Measurements from ENCODE around the gene KLRC3.

GRCh38 chr12:10385166-10385613, 35.2 kb downstream of the KLRC3 start:
- TF ChIP-seq POLR2AphosphoS5 (IDR thresholded peaks at IDR 0.05; ENCODE audit: low read depth, low read length) = no peak
- no peak for TF ChIP-seq ZSCAN5A (CRISPR knock-in tag; IDR thresholded peaks at IDR 0.05; ENCODE audit: borderline replicate concordance)
- no peak for TF ChIP-seq MEIS2 (CRISPR knock-in tag; IDR thresholded peaks at IDR 0.05)
- TF ChIP-seq RARG (CRISPR knock-in tag; IDR thresholded peaks at IDR 0.05; ENCODE audit: low read depth) = no peak
- no peak for TF ChIP-seq ZNF280D (CRISPR knock-in tag; IDR thresholded peaks at IDR 0.05)
- TF ChIP-seq CTCF (CRISPR knock-in tag; IDR thresholded peaks at IDR 0.05) = no peak
- no peak for TF ChIP-seq ZBTB10 (CRISPR knock-in tag; IDR thresholded peaks at IDR 0.05; ENCODE audit: borderline replicate concordance)
- no peak for TF ChIP-seq SNAI1 (CRISPR knock-in tag; IDR thresholded peaks at IDR 0.05; ENCODE audit: borderline replicate concordance)
- TF ChIP-seq AFF4 (CRISPR knock-in tag; IDR thresholded peaks at IDR 0.05) = no peak
- TF ChIP-seq ETV6 (CRISPR knock-in tag; conservative IDR thresholded peaks at IDR 0.05) = no peak
- no peak for TF ChIP-seq JARID2 (CRISPR knock-in tag; IDR thresholded peaks at IDR 0.05; ENCODE audit: insufficient replicate concordance)
- no peak for TF ChIP-seq MLX (CRISPR knock-in tag; IDR thresholded peaks at IDR 0.05)
- no peak for TF ChIP-seq ZNF142 (CRISPR knock-in tag; IDR thresholded peaks at IDR 0.05)

Data from HepG2 (cell line).